OCI-LY3 (cell line): Measurements from ENCODE around the gene TRIO.

Experiments used
- H2AFZ ChIP-seq: fragments of 200-600, 300-600 bp; shearing (Covaris generic); 2 replicates; pipeline ENCODE4 v1.6.0; 2014; ENCODE audit warnings: antibody characterized with exemption, low read depth, low read length
- H3K27ac ChIP-seq: fragments of 200-600, 300-600 bp; sonication (generic); 2 replicates; pipeline ENCODE4 v1.5.1; 2014; ENCODE audit warnings: mild to moderate bottlenecking, low read length, moderate library complexity, mixed read lengths
- H3K27me3 ChIP-seq: fragments of 200-600, 300-600 bp; sonication (generic); 2 replicates; pipeline ENCODE4 v1.6.1; 2014; ENCODE audit warnings: low read depth, low read length, mixed read lengths
- H3K36me3 ChIP-seq: fragments of 200-600, 300-600 bp; sonication (generic); replicated peaks from 2 replicates; pipeline ENCODE3; 2014; ENCODE audit warnings: low read depth, low read length, mixed read lengths
- H3K4me1 ChIP-seq: fragments of 300-600, 200-600 bp; sonication (generic); 2 replicates; pipeline ENCODE4 v1.6.1; 2014; ENCODE audit warnings: low read length, mixed read lengths
- H3K4me2 ChIP-seq: fragments of 200-600, 300-600 bp; sonication (generic); 2 replicates; pipeline ENCODE4 v1.6.1; 2014; ENCODE audit warnings: low read length, mixed read lengths
- H3K4me3 ChIP-seq: fragments of 300-600, 200-600 bp; sonication (generic); 2 replicates; pipeline ENCODE4 v1.5.1; 2014; ENCODE audit warnings: antibody characterized with exemption, mild to moderate bottlenecking, low read length, moderate library complexity
- H3K79me2 ChIP-seq: fragments of 300-600, 200-600 bp; shearing (Covaris generic); 2 replicates; pipeline ENCODE4 v1.6.1; 2014; ENCODE audit warnings: mild to moderate bottlenecking, low read length, mixed read lengths
- H3K9ac ChIP-seq: fragments of 300-600, 200-600 bp; shearing (Covaris generic); 2 replicates; pipeline ENCODE4 v1.6.0; 2014; ENCODE audit warnings: mild to moderate bottlenecking, low read length, moderate library complexity
- H3K9me3 ChIP-seq: fragments of 200-600, 300-600 bp; shearing (Covaris generic); 2 replicates; pipeline ENCODE4 v1.6.1; 2014; ENCODE audit warnings: low read length, mixed read lengths; ENCODE audit not compliant: insufficient read depth
- H4K20me1 ChIP-seq: fragments of 200-600, 300-600 bp; sonication (generic); 2 replicates; pipeline ENCODE4 v1.6.1; 2016; ENCODE audit warnings: low read length, mixed read lengths; ENCODE audit not compliant: insufficient read depth
- CTCF ChIP-seq: fragments of 200-600, 300-600 bp; sonication (generic); IDR thresholded peaks from 2 replicates; pipeline ENCODE4 v1.5.1; 2014; ENCODE audit warnings: antibody characterized with exemption, low read length, low read depth
- EZH2phosphoT487 ChIP-seq: fragments of 200-600 bp; shearing (Covaris generic); IDR thresholded peaks from 2 replicates; pipeline ENCODE4 v1.6.1; 2018; ENCODE audit warnings: antibody characterized with exemption, mixed run types, low read depth

The TRIO gene

GRCh38 chr5:14467251-14467650, 324.1 kb downstream of the TRIO start:
- no peaks in the 10 kb centered on the region for H3K4me1 ChIP-seq
- TF ChIP-seq EZH2phosphoT487 (no peak), CTCF (no peak)
- H3K9ac ChIP-seq = no peak overlapping the region
- H3K79me2 ChIP-seq = no peaks in the 10 kb centered on the region
- no peak overlapping the region for H2AFZ ChIP-seq
- H3K4me3 ChIP-seq = no peak overlapping the region
- H3K27ac ChIP-seq = no peak overlapping the region
- no peaks in the 10 kb centered on the region for H3K9me3 ChIP-seq
- H3K27me3 ChIP-seq = peaks cover 8% of the 10 kb centered on the region; the same call in 1 of the 2 replicates
- no peak overlapping the region for H3K4me2 ChIP-seq
- no peaks in the 10 kb centered on the region for H4K20me1 ChIP-seq
- H3K36me3 ChIP-seq = no peaks in the 10 kb centered on the region

GRCh38 chr5:14467886-14468285, 324.7 kb downstream of the TRIO start:
- Histone ChIP-seq H3K4me2 (no peak overlapping the region), H3K79me2 (no peaks in the 10 kb centered on the region), H3K9ac (no peak overlapping the region), H3K9me3 (no peaks in the 10 kb centered on the region), H4K20me1 (no peaks in the 10 kb centered on the region), H3K36me3 (no peaks in the 10 kb centered on the region), H3K4me1 (no peaks in the 10 kb centered on the region), H3K27me3 (peaks cover 8% of the 10 kb centered on the region; the same call in 1 of the 2 replicates), H2AFZ (no peak overlapping the region), H3K27ac (no peak overlapping the region), H3K4me3 (no peak overlapping the region)
- no peak for TF ChIP-seq CTCF
- no peak for TF ChIP-seq EZH2phosphoT487

GRCh38 chr5:14469551-14470377, 326.6 kb downstream of the TRIO start:
- Histone ChIP-seq H3K36me3 (no peaks in the 10 kb centered on the region), H3K9ac (no peak overlapping the region), H4K20me1 (no peaks in the 10 kb centered on the region), H3K27me3 (peaks cover 8% of the 10 kb centered on the region; the same call in 1 of the 2 replicates), H3K79me2 (no peaks in the 10 kb centered on the region), H3K4me2 (no peak overlapping the region), H2AFZ (no peak overlapping the region), H3K4me1 (no peaks in the 10 kb centered on the region), H3K27ac (no peak overlapping the region), H3K9me3 (no peaks in the 10 kb centered on the region), H3K4me3 (no peak overlapping the region)
- TF ChIP-seq CTCF (no peak), EZH2phosphoT487 (no peak)

GRCh38 chr5:14471507-14471906, 328.4 kb downstream of the TRIO start:
- no peak overlapping the region for H3K4me3 ChIP-seq
- no peaks in the 10 kb centered on the region for H4K20me1 ChIP-seq
- H3K9me3 ChIP-seq = no peaks in the 10 kb centered on the region
- H2AFZ ChIP-seq = no peak overlapping the region
- no peak overlapping the region for H3K27ac ChIP-seq
- no peaks in the 10 kb centered on the region for H3K36me3 ChIP-seq
- H3K4me1 ChIP-seq = no peaks in the 10 kb centered on the region
- H3K9ac ChIP-seq = no peak overlapping the region
- H3K4me2 ChIP-seq = no peak overlapping the region
- H3K27me3 ChIP-seq = peaks cover 8% of the 10 kb centered on the region; the same call in 1 of the 2 replicates
- TF ChIP-seq EZH2phosphoT487 = no peak
- no peak for TF ChIP-seq CTCF
- H3K79me2 ChIP-seq = no peaks in the 10 kb centered on the region
